K562 (cell line): ENCODE results near the gene C6orf62. TPM values are rescaled to one million over a fixed set of nuclear protein-coding genes. Genes with fewer than 3 reads are reported as not detected.

Source experiments
- KLF13 ChIP-seq: fragments of 450-650 bp; IDR thresholded peaks from 2 replicates; pipeline ENCODE4 v1.6.1; 2016; ENCODE audit warnings: missing genetic modification characterization, low read depth, mild to moderate bottlenecking, missing compliant biosample characterization, moderate library complexity, borderline replicate concordance
- NONO ChIP-seq, 2 experiments: fragments of 200-400 bp in 1 of 2; fragments of 450-650 bp in 1 of 2; formaldehyde crosslinking in 1 of 2; IDR thresholded peaks; 2 replicates each; pipeline ENCODE4 v1.6.1; 2017; ENCODE audit warnings: low read depth in 2 of 2, mild to moderate bottlenecking in 2 of 2, moderate library complexity in 2 of 2, low read length in 1 of 2
- POLR2AphosphoS5 ChIP-seq: IDR thresholded peaks from 2 replicates; pipeline ENCODE4 v1.6.1; 2011; ENCODE audit warnings: mild to moderate bottlenecking, low read depth, low read length, moderate library complexity; ENCODE audit not compliant: control insufficient read depth, insufficient read depth
- PTRF ChIP-seq: fragments of 450-650 bp; IDR thresholded peaks from 2 replicates; pipeline ENCODE4 v1.6.1; 2016; ENCODE audit warnings: mild to moderate bottlenecking, missing genetic modification characterization, missing compliant biosample characterization
- RNF2 ChIP-seq: sonication (generic); IDR thresholded peaks from 2 replicates; pipeline ENCODE4 v1.6.1; 2016
- SAP30 ChIP-seq: fragments of 200-600 bp; sonication (generic); IDR thresholded peaks from 2 replicates; pipeline ENCODE4 v1.6.1; 2012; ENCODE audit warnings: borderline replicate concordance, low read depth, mild to moderate bottlenecking, moderate library complexity, low read length, control low read depth, inconsistent platforms; ENCODE audit not compliant: insufficient read depth, poor library complexity, severe bottlenecking
- SIN3A ChIP-seq, 2 experiments: fragments of 150-350 bp in 1 of 2; IDR thresholded peaks; 2 replicates each; pipeline ENCODE4 v1.6.1; 2011 to 2016; ENCODE audit warnings: borderline replicate concordance in 2 of 2, low read depth in 2 of 2, low read length in 2 of 2, mild to moderate bottlenecking in 2 of 2, moderate library complexity in 2 of 2; ENCODE audit not compliant: control insufficient read depth in 1 of 2
- SRSF9 ChIP-seq: fragments of 200-400 bp; formaldehyde crosslinking; IDR thresholded peaks from 2 replicates; pipeline ENCODE4 v1.6.1; 2017; ENCODE audit warnings: low read depth, low read length, borderline replicate concordance
- TBL1XR1 ChIP-seq, 2 experiments: IDR thresholded peaks; 2 replicates each; pipeline ENCODE4 v1.6.1; 2012; ENCODE audit warnings: improper control_type of control experiment in 2 of 2, low read length in 2 of 2, mild to moderate bottlenecking in 1 of 2
- TCF3 ChIP-seq: sonication (generic); formaldehyde crosslinking; IDR thresholded peaks from 2 replicates; pipeline ENCODE4 v1.4.0; 2020; ENCODE audit warnings: mild to moderate bottlenecking, missing genetic modification reagents
- YBX1 ChIP-seq: fragments of 450-650 bp; IDR thresholded peaks from 2 replicates; pipeline ENCODE4 v1.7.1; 2016; ENCODE audit warnings: mild to moderate bottlenecking
- ZNF134 ChIP-seq: fragments of 250-450 bp; sonication (Bioruptor Pico); conservative IDR thresholded peaks from 2 replicates; pipeline ENCODE4 v1.4.0; 2020
- ZNF212 ChIP-seq: fragments of 450-650 bp; formaldehyde crosslinking; IDR thresholded peaks from 2 replicates; pipeline ENCODE4 v1.4.0; 2020; ENCODE audit warnings: mild to moderate bottlenecking
- ZNF224 ChIP-seq: sonication (generic); formaldehyde crosslinking; IDR thresholded peaks from 2 replicates; pipeline ENCODE4 v1.8.0; 2022; ENCODE audit warnings: mild to moderate bottlenecking, missing genetic modification reagents
- ZNF79 ChIP-seq: fragments of 250-450 bp; sonication (Bioruptor Pico); IDR thresholded peaks from 2 replicates; pipeline ENCODE4 v1.4.0; 2020; ENCODE audit warnings: low read depth, mild to moderate bottlenecking, moderate library complexity
- polyA plus RNA-seq, 8 experiments: library from polyadenylated mRNA; depleted of rRNA in 4 of 8; stranded (reverse) in 5 of 8; unstranded in 3 of 8; fragments of >200 nt; fragmentation: Nextera tagmentation in 2 of 8; fragmentation: Illumina TruSeq in 1 of 8; extraction: Ambion mirVana in 2 of 8; extraction: Trizol in 1 of 8; gene quantifications; 2 replicates each; pipeline versions ENCODE4 v1.2.1 to v1.2.3, GENCODE V29; 2011 to 2014; ENCODE audit warnings: inconsistent platforms in 1 of 8, missing spikeins in 1 of 8
- total RNA-seq, 7 experiments: library from RNA; depleted of rRNA in 6 of 7; stranded (reverse); fragments of >200 nt in 6 of 7; fragmentation: Illumina TruSeq in 2 of 7; extraction: Trizol in 2 of 7; gene quantifications; 2 replicates each; pipeline versions ENCODE4 v1.2.1 to v1.2.3, GENCODE V29; 2011 to 2021; ENCODE audit warnings: low replicate concordance in 1 of 7
- TF ChIP-seq, protein P1 (sequence below): fragments of 250-450 bp; sonication (Bioruptor Pico); IDR thresholded peaks from 2 replicates; pipeline ENCODE4 v1.4.0; 2020; ENCODE audit warnings: borderline replicate concordance
- TF ChIP-seq, protein P2 (sequence below): sonication (generic); formaldehyde crosslinking; IDR thresholded peaks from 2 replicates; pipeline ENCODE4 v1.8.0; 2022; ENCODE audit warnings: missing genetic modification reagents, mild to moderate bottlenecking, borderline replicate concordance
- TF ChIP-seq, protein P3 (sequence below): IDR thresholded peaks from 2 replicates; pipeline ENCODE4 v1.6.1; 2014; ENCODE audit warnings: antibody characterized with exemption
- TF ChIP-seq, protein P4 (sequence below): fragments of 450-650 bp; formaldehyde crosslinking; IDR thresholded peaks from 2 replicates; pipeline ENCODE4 v1.4.0; 2020; ENCODE audit warnings: mild to moderate bottlenecking
- TF ChIP-seq, protein P5 (sequence below): fragments of 250-450 bp; sonication (Bioruptor Pico); IDR thresholded peaks from 2 replicates; pipeline ENCODE4 v1.8.0; 2022; ENCODE audit warnings: moderate library complexity, mild to moderate bottlenecking, inconsistent platforms
- TF ChIP-seq, protein P6 (sequence below): fragments of 450-650 bp; IDR thresholded peaks from 2 replicates; pipeline ENCODE4 v1.6.1; 2016

The C6orf62 gene
- total and polyA plus RNA-seq, 9 of the 15 experiments (the other 6 are each of a cell fraction or from before 2014, with no cell fraction given): 48.5 to 579 (median 111) TPM

DNA sequence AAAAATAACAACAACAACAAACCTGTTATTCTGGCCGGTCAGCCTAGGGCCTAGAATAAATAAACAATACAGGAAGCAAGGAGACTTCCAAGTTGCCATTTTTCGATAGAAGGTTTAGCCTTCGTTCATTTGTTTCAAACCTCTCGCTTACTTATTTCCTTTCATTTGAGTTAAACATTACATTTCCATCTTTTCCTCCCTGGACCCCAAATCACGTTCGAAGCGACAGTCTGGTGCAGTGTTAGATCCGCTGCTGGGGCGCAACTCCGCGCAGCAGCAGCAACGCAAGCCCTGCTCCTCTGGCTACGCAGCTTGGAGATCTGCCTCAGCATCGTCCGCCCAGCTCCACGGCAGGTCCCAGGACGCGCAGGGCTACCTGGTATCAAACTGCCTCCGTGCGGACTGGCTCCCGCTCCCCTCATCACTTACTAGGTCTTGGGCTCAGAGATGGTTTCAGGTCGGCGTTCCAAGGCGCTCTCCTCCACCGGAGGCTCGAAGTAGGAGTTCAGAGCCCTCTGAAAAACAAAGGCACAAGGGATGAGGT is 52.8 kb downstream of the C6orf62 start (continued):
- TF ChIP-seq, protein P1, sequence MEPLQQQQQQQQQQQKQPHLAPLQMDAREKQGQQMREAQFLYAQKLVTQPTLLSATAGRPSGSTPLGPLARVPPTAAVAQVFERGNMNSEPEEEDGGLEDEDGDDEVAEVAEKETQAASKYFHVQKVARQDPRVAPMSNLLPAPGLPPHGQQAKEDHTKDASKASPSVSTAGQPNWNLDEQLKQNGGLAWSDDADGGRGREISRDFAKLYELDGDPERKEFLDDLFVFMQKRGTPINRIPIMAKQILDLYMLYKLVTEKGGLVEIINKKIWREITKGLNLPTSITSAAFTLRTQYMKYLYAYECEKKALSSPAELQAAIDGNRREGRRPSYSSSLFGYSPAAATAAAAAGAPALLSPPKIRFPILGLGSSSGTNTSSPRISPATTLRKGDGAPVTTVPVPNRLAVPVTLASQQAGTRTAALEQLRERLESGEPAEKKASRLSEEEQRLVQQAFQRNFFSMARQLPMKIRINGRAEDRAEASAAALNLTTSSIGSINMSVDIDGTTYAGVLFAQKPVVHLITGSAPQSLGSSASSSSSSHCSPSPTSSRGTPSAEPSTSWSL (CRISPR knock-in tag): 0 out of 2 replicates have a peak, but pooled peaks have one; percentile 64
- TF ChIP-seq SIN3A (IDR thresholded peaks at IDR 0.05; ENCODE audit: borderline replicate concordance in 2 of 2, control insufficient read depth in 1 of 2, low read depth in 2 of 2, low read length in 2 of 2): 0 out of 4 replicates have a peak, but pooled peaks of 1 of the 2 experiments have one; percentile 13
- no peak for TF ChIP-seq NONO (IDR thresholded peaks at IDR 0.05; ENCODE audit: low read depth in 2 of 2, low read length in 1 of 2)
- TF ChIP-seq ZNF212 (CRISPR knock-in tag): no peak
- TF ChIP-seq, protein P2, sequence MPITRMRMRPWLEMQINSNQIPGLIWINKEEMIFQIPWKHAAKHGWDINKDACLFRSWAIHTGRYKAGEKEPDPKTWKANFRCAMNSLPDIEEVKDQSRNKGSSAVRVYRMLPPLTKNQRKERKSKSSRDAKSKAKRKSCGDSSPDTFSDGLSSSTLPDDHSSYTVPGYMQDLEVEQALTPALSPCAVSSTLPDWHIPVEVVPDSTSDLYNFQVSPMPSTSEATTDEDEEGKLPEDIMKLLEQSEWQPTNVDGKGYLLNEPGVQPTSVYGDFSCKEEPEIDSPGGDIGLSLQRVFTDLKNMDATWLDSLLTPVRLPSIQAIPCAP: no peak
- no peak for TF ChIP-seq TCF3
- TF ChIP-seq, protein P3, sequence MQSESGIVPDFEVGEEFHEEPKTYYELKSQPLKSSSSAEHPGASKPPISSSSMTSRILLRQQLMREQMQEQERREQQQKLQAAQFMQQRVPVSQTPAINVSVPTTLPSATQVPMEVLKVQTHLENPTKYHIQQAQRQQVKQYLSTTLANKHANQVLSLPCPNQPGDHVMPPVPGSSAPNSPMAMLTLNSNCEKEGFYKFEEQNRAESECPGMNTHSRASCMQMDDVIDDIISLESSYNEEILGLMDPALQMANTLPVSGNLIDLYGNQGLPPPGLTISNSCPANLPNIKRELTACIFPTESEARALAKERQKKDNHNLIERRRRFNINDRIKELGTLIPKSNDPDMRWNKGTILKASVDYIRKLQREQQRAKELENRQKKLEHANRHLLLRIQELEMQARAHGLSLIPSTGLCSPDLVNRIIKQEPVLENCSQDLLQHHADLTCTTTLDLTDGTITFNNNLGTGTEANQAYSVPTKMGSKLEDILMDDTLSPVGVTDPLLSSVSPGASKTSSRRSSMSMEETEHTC: no peak
- TF ChIP-seq PTRF (tag): no peak
- TF ChIP-seq RNF2: no peak
- peak; percentile 17 for TF ChIP-seq SAP30
- TF ChIP-seq, protein P4, sequence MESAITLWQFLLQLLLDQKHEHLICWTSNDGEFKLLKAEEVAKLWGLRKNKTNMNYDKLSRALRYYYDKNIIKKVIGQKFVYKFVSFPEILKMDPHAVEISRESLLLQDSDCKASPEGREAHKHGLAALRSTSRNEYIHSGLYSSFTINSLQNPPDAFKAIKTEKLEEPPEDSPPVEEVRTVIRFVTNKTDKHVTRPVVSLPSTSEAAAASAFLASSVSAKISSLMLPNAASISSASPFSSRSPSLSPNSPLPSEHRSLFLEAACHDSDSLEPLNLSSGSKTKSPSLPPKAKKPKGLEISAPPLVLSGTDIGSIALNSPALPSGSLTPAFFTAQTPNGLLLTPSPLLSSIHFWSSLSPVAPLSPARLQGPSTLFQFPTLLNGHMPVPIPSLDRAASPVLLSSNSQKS (CRISPR knock-in tag): no peak
- TF ChIP-seq ZNF134: no peak
- TF ChIP-seq, protein P5, sequence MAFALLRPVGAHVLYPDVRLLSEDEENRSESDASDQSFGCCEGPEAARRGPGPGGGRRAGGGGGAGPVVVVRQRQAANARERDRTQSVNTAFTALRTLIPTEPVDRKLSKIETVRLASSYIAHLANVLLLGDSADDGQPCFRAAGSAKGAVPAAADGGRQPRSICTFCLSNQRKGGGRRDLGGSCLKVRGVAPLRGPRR (CRISPR knock-in tag): 0 out of 2 replicates have a peak, but pooled peaks have one; percentile 35
- no peak for TF ChIP-seq POLR2AphosphoS5
- TF ChIP-seq TBL1XR1 (IDR thresholded peaks at IDR 0.05; ENCODE audit: low read length in 2 of 2): no peak
- TF ChIP-seq ZNF79 (CRISPR knock-in tag): no peak
- TF ChIP-seq KLF13 (tag): no peak
- TF ChIP-seq SRSF9: no peak
- no peak for TF ChIP-seq YBX1
- TF ChIP-seq, protein P6, sequence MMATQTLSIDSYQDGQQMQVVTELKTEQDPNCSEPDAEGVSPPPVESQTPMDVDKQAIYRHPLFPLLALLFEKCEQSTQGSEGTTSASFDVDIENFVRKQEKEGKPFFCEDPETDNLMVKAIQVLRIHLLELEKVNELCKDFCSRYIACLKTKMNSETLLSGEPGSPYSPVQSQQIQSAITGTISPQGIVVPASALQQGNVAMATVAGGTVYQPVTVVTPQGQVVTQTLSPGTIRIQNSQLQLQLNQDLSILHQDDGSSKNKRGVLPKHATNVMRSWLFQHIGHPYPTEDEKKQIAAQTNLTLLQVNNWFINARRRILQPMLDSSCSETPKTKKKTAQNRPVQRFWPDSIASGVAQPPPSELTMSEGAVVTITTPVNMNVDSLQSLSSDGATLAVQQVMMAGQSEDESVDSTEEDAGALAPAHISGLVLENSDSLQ: 0 out of 2 replicates have a peak, but pooled peaks have one; percentile 0
- TF ChIP-seq ZNF224 (CRISPR knock-in tag): no peak
